GM18907 (cell line): Measurements from ENCODE around the gene PRKAG2.

Experiments used
- ATAC-seq: cut with Tn5 transposase; IDR thresholded peaks from one replicate; pipeline ENCODE4 v1.9.1; 2021; ENCODE audit warnings: mild to moderate bottlenecking, moderate library complexity; ENCODE audit not compliant: unreplicated experiment

The PRKAG2 gene

DNA sequence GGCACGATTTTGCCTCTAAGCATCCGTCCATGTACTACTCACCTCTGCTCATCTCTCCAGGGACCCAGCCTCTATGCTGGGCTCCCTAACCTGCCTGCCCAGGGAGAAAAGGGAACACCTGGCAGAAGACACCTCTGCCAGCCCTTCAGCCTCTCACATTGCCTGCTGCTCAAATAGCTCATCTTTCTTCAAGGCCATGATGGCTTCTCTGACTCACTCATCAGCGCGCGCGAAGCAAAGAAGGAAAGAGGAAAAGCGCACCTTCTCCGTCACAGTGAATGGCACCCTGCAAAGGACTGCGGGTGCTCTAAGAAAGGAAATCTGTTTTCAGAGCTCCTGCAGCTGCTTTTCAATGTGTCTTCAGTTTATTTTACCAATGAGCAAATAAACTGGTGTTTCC, 174.0 kb downstream of the PRKAG2 start:
- ATAC-seq: no peak

DNA sequence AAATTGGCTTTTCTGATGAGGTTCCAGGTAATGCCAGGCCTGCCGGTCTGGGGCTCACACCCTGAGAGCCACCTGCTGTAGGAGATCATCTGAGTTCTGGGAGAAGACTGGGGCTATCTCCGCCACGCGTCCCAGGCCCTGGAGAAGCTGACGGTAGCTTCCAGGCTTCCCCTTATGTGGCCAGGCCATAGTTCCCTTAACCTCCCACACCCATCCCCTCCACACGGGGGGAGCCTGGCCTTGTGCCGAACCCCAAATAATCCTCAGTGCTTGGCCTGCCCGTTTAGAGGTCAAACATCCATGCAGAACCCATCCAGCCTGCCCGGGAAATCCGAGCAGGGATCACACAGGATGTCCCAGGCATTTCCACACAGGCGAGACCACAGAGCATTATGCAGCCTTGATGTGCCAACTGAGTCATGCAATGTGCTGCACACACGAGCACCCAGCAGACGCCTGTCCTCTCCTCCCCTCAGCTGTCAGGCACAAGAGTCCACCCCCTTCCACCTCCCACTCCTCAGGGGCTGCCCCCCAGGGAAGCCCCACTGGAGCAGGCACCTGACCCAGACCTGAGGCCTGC, 176.2 kb downstream of the PRKAG2 start:
- no peak for ATAC-seq

DNA sequence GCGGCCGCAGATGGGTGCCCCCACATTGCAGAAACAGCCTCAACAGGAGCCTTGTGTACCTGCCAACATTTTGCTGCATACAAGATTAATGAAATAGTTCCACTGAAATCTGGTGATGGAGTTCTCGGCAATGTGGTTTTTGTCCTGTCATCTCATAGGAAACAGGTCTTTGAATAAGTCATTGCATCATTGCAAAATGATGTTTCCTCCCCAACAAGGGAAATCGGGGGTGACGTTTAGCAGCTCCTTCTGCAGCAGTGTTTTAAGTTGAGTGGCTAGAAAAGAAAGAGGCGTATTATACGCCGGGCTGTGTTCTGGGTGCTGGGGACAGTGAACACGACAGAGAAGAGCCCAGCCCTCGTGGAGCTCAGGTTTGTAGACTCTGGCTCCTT, 177.0 kb downstream of the PRKAG2 start:
- no peak for ATAC-seq

DNA sequence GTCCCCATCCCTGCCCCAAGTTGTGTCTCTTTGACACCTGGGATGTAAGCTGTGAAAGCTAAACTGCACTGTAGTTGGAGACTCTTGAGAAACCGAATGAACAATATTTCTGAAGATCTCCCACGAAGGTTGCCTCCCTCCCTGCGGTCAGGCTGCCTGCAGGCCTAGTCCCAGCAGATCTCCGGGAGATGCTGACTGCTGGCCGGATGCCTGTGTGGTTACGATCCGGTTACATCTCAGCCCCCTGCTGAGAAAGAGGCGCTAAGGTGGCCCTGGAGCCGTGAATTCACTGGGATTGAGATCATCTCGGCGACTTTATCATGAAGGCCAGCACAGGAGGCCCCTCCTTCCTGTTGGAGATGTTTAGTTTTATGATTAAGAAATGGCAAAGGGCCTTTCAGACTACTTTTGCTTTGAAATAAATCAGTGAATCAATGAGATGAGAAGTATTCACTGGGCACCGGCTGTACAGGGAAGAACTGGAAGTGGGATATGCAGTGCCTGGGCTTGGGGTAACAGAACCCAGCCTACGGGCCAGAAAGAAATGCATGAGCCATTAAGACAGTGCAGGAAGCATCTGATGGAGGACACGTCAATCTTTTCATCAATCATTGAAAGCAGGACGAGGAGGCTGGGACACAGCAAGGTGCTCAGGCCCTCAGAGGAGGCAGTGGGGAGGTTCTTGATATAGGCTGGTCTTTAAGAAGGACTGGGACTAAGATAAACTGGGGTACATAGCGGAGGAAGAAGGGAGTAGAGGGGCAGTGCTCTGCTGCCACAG, 177.6 kb downstream of the PRKAG2 start:
- ATAC-seq: no peak

DNA sequence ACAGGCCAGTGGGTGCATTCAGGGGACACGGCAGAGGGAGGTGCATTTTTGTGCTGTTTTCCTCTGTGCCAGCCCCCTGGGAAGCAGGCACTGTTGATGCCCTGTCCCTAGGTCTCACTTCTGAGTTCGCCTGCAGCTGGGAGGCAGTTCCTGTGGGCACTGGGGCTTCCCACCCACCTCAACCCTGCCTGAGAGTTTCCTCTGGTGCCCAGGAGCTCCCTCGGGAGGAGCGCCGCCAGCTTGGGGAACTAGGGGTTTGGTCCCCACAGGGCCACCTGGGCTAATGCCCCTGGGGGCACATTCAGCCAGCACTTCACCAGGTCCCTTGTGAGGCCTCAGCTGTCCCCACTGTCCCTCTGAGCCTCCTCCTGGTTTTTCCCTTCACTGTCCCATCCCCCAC, 179.0 kb downstream of the PRKAG2 start:
- ATAC-seq: no peak

DNA sequence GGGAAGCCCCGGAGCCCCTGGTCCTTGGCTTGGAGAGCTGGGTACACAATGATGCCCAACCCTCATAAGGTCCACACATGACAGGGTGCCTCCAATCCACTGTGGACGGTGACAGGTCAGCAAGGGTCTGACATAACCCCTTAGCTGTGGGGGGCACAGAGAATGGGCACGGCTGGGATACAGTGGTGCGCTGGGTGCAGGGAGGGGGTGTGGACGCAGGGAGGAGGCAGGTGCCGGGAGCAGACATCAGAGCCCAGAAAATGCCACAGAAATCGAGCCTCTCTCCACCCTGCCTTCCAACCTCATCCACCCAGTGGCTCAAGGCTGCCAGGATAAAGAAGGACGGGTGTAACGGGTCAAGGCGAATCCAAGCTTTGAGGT, 179.4 kb downstream of the PRKAG2 start:
- ATAC-seq: no peak

DNA sequence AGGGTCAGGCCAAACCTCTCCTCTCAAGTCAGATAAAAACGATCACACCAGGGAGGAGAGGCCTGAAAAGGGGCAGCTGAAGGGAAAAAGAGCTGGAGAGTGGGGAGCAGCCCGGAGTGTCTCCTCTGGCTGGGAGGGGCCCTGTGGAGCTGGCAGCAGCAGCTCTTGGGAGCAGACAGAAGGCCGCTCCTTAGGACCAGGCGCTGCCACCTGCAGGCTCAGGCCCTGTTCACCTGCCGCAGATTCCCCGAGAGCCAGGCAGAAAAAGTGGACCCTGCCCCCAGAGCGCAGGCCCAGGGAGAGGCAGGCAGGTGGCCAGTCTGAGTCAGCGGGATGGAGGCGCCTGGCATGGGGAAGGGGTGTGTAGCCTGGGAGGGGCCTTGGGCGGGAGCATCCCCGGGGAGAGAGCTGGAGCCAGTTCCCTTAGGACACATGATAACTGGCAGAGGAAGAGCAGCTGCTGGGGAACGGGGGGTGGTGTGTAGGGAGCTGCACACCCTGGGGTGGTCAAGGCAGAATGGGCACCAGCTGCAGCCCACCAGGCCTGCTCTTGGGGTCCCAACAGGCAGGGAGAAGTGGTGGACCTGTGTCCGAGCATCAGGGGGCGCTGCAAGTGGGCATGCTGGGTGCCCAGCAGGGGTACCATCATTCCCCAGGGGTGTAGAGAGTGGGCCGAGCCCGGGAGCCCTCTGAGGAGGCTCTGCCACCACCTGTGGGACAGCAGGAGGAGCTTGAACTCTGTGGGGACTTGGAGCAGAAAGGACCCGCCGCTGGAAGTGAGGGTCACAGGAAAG, 180.0 kb downstream of the PRKAG2 start:
- ATAC-seq: no peak

DNA sequence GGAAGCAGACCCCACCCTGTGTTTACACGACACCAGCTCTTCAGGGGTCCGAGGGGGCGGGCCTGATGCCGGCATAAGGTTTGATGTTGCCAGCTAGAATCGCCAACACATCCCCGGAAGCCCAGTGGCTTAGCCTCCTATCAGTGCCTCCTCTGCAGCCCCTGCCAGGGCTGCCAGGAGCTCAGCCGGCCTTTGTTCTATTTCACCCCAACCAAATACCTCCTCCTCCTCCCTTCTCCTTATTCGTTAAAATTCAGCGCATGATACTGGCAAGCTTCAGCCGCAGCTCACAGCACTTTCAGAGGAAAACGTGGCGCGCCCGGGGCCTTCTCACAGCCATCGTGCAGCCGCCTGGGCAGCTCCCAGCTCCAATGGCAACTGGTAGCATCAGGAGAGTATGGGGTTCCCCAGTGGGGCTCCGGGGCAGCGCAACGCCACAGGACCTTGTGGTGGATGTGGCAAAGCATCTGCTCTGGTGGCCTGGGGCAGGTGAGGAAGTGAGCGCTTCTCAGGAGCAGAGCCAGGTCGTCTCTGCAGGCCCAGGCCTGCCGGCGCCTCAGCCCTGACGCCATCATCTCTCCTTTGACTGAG, 180.9 kb downstream of the PRKAG2 start:
- no peak for ATAC-seq

DNA sequence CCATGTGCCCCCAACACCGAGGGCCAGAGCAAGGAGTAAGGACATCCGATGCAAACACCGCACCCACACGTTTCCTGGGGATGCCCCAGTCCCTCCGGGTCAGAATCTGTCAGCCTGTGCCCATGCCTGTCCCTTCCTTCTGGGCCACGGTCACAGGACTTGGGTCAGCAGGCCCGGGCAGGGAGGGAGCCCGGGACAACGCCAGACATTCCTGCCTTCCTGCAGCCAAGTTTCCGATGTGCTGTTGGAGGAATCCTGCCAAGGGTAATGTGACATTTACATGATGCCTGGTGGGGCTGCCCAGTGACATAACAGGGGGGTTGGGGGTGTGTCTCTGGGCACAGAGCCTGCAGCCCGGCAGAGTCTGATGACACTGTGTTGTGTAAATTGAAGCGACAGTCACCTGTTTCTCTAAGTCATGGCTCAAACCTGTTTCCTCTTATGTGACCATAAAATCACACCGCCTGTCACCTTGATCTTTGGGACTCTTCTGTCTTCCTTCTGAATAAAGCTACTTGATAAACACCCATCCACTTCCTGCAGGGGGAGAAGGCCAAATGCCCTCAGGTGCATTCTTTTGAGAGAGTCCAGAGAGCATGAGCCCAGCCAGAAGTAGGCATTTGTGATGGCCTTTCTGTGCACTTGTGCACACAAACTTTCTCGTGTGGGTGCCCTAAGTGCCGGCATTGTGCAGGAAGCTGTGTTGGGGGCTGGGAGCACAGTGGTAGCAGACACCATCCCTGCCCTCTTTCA, 181.9 kb downstream of the PRKAG2 start:
- no peak for ATAC-seq

DNA sequence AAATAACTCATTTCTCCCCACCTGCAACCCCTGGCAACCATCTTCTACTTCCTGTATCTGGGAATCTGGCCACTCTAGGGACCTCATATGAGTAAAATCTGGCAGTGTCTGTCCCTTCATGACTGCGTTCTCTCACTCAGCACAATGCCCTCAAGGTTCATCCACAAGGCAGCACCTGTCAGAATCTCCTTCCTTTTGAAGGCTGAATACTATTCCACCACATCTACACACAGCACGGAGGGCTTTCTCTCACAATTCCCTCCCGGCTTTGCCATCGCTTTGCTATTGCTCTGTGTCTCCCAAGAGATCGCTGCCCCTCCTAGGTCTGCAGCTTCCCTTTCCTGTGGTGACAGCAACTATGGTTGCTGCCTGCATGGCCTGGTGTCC, 182.5 kb downstream of the PRKAG2 start:
- no peak for ATAC-seq

DNA sequence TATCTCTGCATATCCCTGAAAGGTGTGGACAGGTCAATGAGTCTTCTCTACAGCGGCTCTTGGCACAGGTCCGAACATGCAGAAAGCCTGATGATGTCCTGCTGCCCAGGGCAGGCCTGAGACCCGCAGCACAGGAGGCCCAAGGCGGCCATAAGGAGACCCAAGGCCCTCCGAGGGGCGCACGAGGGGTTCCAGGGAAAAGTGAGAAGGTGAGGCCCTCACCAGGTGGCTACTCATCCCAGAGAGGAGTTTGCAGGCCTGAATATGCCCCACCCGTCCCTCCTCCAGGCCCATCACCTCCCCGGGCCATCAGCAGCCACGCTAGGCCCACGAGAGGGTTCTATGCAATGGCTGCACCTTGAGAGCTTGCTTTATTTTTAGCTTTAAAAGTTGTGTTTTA, 183.8 kb downstream of the PRKAG2 start:
- no peak for ATAC-seq

DNA sequence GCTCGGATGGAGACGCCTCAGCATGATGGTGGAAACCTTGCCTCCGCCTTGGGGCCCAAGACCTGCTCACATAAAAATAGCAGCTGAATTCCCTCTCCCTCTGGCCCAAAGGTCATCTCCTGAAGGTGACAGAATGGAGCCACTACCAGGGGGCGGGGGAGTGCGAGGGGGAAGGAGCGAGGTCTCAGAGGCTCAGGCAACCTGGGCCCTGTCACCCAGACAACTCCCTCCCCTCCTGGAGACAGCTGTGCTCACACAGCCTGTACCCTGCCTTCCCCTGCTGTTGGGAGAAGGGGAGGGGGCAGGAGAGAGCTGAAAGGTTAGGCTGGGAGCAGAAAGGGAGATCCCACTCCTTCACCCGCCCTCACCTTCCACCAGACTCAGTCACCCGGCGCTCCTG, 184.2 kb downstream of the PRKAG2 start:
- ATAC-seq: no peak

DNA sequence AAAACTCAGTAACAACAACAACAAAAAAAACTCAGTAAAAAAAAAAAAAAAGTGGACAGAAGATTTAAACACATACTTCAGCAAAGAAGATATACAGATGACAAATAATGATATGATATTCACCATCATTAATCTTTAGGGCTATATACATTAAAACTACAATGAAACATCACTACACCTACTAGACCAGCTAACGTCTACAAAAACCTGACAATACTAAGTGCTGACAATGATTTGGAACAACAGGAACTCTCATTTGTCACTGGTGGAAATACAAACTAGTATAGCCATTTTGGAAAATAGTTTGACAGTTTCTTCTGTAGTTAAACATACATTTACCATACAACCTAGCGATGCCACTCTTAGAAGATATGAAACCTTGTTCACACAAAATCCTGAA, 185.5 kb downstream of the PRKAG2 start:
- no peak for ATAC-seq

DNA sequence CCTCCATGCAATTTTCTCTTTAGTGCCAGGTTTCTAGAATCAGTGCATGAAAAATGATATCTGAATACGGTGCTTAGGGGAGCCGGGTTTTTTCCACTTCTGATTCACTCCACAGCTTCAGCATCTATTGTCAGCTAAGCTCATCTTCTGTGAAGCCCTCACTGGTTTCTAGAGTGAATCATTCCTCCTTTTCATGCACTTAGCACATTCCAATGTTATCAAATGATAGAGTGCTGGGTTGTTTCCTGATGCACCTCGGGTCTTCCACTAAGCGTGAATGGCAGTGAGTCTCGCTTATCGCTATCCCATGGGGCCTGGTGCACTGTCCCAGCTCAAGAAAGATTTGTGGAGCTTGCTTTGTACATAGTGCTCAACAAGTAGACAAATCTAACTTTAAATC, 186.3 kb downstream of the PRKAG2 start:
- ATAC-seq: no peak

DNA sequence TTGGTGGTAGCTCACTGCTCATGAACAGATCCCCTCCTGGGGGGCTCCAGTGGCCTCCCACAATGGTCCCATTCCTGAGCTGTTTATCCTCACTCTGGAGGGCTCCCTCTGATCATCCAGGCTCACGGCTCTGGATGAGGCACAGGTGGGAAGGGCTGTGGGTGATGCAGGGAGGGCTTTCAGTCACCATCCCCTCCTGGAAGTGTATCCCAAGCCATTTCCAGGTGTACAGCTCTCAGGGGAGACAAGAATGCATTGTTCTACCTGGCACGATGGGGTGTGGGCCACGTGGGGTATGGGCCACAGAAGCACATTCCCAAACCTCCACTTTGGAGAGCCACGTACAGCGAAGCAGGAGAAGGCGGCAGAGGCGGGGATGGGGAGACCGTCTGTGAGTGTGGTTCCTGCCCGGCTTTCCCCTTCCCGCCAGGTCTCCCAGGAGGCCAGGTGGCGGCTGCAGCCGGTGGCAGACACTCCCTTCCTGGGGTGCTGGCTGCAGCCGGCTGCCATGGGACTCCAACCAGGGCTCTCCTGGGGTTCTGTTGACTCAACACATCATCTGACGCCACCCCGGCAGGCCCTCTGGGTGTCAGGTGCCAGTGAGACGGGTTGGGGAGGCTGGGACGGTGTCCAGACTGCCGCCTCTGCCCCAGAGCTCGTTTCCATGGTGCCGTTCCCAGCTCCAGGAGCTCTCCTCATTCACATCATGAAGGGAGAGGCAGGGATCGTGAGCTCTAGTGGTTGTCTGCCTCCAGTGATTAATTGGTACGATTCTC, 187.5 kb downstream of the PRKAG2 start:
- ATAC-seq: no peak

DNA sequence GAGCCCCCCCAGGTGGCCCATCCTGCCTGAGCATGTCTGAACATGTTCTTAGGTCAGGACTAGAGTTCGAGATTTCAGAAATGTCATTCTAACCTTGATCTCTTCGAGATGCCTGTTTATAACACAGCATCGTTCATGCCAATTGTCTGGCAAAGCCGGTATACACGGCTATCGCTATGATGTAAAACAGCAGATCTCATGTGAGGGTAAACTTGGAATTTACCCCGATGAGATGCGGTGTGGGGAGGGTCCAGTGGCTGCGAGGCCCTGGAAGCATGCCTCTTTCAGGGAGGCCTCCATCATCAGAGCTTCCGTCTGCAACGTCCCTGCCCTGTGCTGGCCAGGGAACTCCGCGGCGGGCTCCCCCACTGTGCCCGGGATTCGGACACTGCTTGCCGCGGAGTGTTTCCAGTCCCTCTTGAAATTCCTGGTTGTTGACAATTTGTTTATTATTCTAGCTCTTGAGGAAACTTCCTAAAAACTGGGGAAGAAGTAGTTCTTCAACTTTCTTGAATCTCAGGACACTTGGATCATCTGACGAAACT, 188.6 kb downstream of the PRKAG2 start:
- no peak for ATAC-seq

DNA sequence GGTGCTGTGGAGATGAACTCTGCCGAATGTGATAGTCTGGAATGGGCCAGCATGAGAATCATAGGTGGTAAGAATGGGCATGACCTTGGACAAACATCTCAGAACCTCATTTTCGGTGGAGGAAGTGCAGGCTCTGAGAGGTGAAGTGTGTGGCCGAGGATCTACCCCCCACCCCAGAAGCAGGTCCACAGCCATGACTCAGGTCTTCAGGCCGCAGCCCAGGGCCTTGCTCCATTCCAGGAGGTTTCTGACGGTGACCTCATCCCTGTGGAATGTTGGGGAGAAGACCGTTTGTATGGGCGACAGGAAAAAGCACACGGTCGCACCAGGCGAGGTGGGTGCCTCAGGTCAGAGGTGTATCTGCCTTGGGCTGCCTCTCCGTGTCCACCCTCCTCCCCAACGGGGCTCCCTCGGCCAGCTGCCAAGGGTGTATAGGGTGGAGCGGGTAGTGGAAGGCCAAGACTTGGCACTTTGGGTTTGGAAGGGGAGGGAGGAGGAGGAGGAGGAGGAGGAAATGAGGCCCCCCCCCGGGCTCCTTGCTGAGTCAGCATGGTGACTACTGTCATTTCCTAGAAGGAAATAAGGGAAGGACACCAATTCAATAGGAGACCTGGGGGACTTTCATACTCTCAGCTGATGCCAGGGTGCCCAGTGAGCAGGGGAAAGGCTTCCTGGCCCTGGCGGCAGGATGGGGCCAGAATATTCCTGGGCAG, 189.2 kb downstream of the PRKAG2 start:
- ATAC-seq: no peak

DNA sequence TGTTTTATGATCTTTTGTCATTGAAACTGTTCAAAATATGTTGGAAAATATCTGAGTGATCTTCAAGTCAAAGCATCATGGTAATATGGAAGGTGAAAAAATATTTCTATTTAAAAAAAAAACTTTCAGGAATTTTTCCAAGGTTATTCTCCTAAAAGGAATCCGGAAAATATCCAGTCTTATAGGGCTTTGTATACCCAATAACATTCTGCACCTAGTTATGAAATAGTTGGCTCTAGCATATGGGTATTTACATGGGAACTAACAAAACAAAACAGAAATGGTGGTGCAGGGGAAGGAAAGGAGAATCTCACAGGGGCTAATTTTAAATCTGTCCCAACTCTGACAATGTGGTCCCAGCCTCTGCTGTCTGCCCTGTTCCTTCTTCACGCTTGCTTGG, 190.1 kb downstream of the PRKAG2 start:
- ATAC-seq: no peak

DNA sequence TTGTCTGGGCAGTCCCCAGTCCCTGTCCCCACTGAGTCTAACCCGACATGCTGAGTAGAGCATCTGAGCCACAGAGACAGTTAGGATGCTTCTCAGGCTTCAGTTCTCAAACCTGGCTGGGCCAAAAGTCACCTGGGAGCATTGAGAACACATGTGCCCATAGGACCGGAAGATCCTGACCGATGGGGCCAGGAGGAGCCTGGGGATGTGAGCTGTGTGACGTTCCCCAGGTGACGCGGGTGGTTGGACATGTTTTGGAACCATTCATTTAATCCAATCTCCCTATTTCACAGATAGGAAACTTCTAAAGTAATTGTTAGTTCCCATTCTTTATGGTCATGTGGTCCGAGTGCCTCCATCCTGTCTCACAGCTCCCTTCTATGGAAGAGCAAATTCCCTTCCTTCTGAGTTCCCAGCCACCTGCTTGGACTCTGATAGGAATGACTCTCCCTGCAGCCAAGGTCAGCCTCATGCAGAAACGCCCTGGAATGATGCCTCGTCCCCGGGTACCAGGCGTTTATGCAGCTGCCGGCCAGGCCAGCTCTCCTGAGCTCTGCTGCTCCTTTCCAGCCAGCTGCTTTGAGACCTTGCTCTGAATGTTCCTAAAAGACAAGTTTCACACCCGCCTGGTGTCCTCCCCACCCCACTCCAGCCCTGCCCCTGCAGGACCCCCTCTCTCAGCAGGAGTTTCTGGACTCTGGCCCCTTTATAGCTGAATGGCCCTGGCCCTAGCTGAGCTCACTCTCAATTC, 190.7 kb downstream of the PRKAG2 start:
- ATAC-seq: no peak
